ENCODE data around the gene SPEM3.

Gene SPEM3

GRCh38 chr17:7428557-7428956 lies at the start of gene SPEM3:
SPEM3 (plus strand) TSS chr17:7428857; CDS start chr17:7428903, 46 bp downstream.
- TF ChIP-seq NFIC (IDR thresholded peaks at IDR 0.05): no peak
- no peak for TF ChIP-seq TEAD4 (IDR thresholded peaks at IDR 0.05)
- no peak for TF ChIP-seq EP300 (IDR thresholded peaks at IDR 0.05; ENCODE audit: borderline replicate concordance)
- TF ChIP-seq CREB1 (IDR thresholded peaks at IDR 0.05; ENCODE audit: low read depth): no peak
- TF ChIP-seq MAX (IDR thresholded peaks at IDR 0.05): no peak
- no peak for TF ChIP-seq CEBPB (IDR thresholded peaks at IDR 0.05)
- no peak for TF ChIP-seq ZBTB7A (IDR thresholded peaks at IDR 0.05; ENCODE audit: low read depth)
- TF ChIP-seq EGR1 (IDR thresholded peaks at IDR 0.05): no peak
- no peak for TF ChIP-seq USF1 (IDR thresholded peaks at IDR 0.05)

- TF ChIP-seq CREB1 (IDR thresholded peaks at IDR 0.05; ENCODE audit: low read depth) (no peak), EGR1 (IDR thresholded peaks at IDR 0.05) (no peak), YY1 (IDR thresholded peaks at IDR 0.05; ENCODE audit: low read depth) (no peak), RAD21 (IDR thresholded peaks at IDR 0.05; ENCODE audit: low read depth) (no peak), EP300 (IDR thresholded peaks at IDR 0.05; ENCODE audit: borderline replicate concordance) (no peak), TCF12 (IDR thresholded peaks at IDR 0.05; ENCODE audit: low read depth) (no peak), USF1 (IDR thresholded peaks at IDR 0.05) (no peak), TEAD4 (IDR thresholded peaks at IDR 0.05) (no peak), TAF1 (IDR thresholded peaks at IDR 0.05; ENCODE audit: low read depth) (no peak)
Observed at GRCh38 chr17:7379134-7379533, 49.5 kb upstream of the SPEM3 start.

GRCh38 chr17:7380321-7380720 lies 48.3 kb upstream of the SPEM3 start:
- TF ChIP-seq EP300 (IDR thresholded peaks at IDR 0.05; ENCODE audit: borderline replicate concordance) (no peak), TCF12 (IDR thresholded peaks at IDR 0.05; ENCODE audit: low read depth) (no peak), TAF1 (IDR thresholded peaks at IDR 0.05; ENCODE audit: low read depth) (no peak), CREB1 (IDR thresholded peaks at IDR 0.05; ENCODE audit: low read depth) (no peak), NFIC (IDR thresholded peaks at IDR 0.05) (peak; percentile 25)

GRCh38 chr17:7380855-7381683 lies 47.6 kb upstream of the SPEM3 start, which contains the start of gene TNK1:
TNK1 (plus strand) TSS chr17:7381089; CDS start chr17:7382927, 1,838 bp downstream.
- TF ChIP-seq TAF1 (IDR thresholded peaks at IDR 0.05; ENCODE audit: low read depth) (peak; percentile 79), CREB1 (IDR thresholded peaks at IDR 0.05; ENCODE audit: low read depth) (no peak), REST (IDR thresholded peaks at IDR 0.05; ENCODE audit: low read depth) (no peak), FOXM1 (IDR thresholded peaks at IDR 0.05; ENCODE audit: borderline replicate concordance, low read depth) (no peak), TCF12 (IDR thresholded peaks at IDR 0.05; ENCODE audit: low read depth) (peak; percentile 47; the same call in 1 of the 2 replicates), ZBTB7A (IDR thresholded peaks at IDR 0.05; ENCODE audit: low read depth) (peak; percentile 87), NFIC (IDR thresholded peaks at IDR 0.05) (peak; percentile 36; the same call in 1 of the 2 replicates), RAD21 (IDR thresholded peaks at IDR 0.05; ENCODE audit: low read depth) (no peak), CEBPB (IDR thresholded peaks at IDR 0.05) (no peak), EGR1 (IDR thresholded peaks at IDR 0.05) (no peak), MAX (IDR thresholded peaks at IDR 0.05) (peak; percentile 58; the same call in 1 of the 2 replicates), YY1 (IDR thresholded peaks at IDR 0.05; ENCODE audit: low read depth) (0 out of 2 replicates have a peak, but pooled peaks have one; percentile 12), EP300 (IDR thresholded peaks at IDR 0.05; ENCODE audit: borderline replicate concordance) (no peak), USF1 (IDR thresholded peaks at IDR 0.05) (no peak), TEAD4 (IDR thresholded peaks at IDR 0.05) (no peak)

- TF ChIP-seq ZBTB7A (IDR thresholded peaks at IDR 0.05; ENCODE audit: low read depth): no peak
- no peak for TF ChIP-seq EP300 (IDR thresholded peaks at IDR 0.05; ENCODE audit: borderline replicate concordance)
- TF ChIP-seq TEAD4 (IDR thresholded peaks at IDR 0.05): no peak
- no peak for TF ChIP-seq FOXM1 (IDR thresholded peaks at IDR 0.05; ENCODE audit: borderline replicate concordance, low read depth)
- TF ChIP-seq USF1 (IDR thresholded peaks at IDR 0.05): no peak
- TF ChIP-seq CEBPB (IDR thresholded peaks at IDR 0.05): no peak
- no peak for TF ChIP-seq REST (IDR thresholded peaks at IDR 0.05; ENCODE audit: low read depth)
- TF ChIP-seq EGR1 (IDR thresholded peaks at IDR 0.05): no peak
- no peak for TF ChIP-seq YY1 (IDR thresholded peaks at IDR 0.05; ENCODE audit: low read depth)
- TF ChIP-seq MAX (IDR thresholded peaks at IDR 0.05): no peak
- TF ChIP-seq CREB1 (IDR thresholded peaks at IDR 0.05; ENCODE audit: low read depth): no peak
- no peak for TF ChIP-seq NFIC (IDR thresholded peaks at IDR 0.05)
- TF ChIP-seq RAD21 (IDR thresholded peaks at IDR 0.05; ENCODE audit: low read depth): no peak
- no peak for TF ChIP-seq TAF1 (IDR thresholded peaks at IDR 0.05; ENCODE audit: low read depth)
- TF ChIP-seq TCF12 (IDR thresholded peaks at IDR 0.05; ENCODE audit: low read depth): no peak
Observed at GRCh38 chr17:7382901-7383300, 45.8 kb upstream of the SPEM3 start.
